Measurements from ENCODE around the gene CBX2.

The CBX2 gene

GRCh38 chr17:79831265-79832217, 53.6 kb downstream of the CBX2 start:
- no peak for DNase-seq

GRCh38 chr17:79832218-79833109, 54.5 kb downstream of the CBX2 start:
- no peak for DNase-seq

GRCh38 chr17:79833110-79833450, 55.1 kb downstream of the CBX2 start:
- DNase-seq = no peak

GRCh38 chr17:79833744-79834564, 56.0 kb downstream of the CBX2 start:
- DNase-seq = no peak

- no peak for DNase-seq
Observed at GRCh38 chr17:79834565-79835469, 56.9 kb downstream of the CBX2 start.

GRCh38 chr17:79835470-79835899, 57.5 kb downstream of the CBX2 start:
- DNase-seq = no peak

GRCh38 chr17:79835953-79836509, 58.1 kb downstream of the CBX2 start:
- DNase-seq = peak; percentile 51

GRCh38 chr17:79836510-79836971, 58.6 kb downstream of the CBX2 start:
- DNase-seq = no peak

GRCh38 chr17:79836972-79837887, 59.3 kb downstream of the CBX2 start:
- DNase-seq = no peak

Data from NCI-H146 (cell line).